LNCAP (cell line): ENCODE data around the gene TMEM107.

Experiments
- CTCF ChIP-seq: fragments of 450-650 bp; IDR thresholded peaks from 2 replicates; pipeline ENCODE4 v1.5.1; 2017; ENCODE audit warnings: mild to moderate bottlenecking

Gene TMEM107

GRCh38 chr17:8161289-8162232, 14.6 kb downstream of the TMEM107 start:
- TF ChIP-seq CTCF: no peak

DNA sequence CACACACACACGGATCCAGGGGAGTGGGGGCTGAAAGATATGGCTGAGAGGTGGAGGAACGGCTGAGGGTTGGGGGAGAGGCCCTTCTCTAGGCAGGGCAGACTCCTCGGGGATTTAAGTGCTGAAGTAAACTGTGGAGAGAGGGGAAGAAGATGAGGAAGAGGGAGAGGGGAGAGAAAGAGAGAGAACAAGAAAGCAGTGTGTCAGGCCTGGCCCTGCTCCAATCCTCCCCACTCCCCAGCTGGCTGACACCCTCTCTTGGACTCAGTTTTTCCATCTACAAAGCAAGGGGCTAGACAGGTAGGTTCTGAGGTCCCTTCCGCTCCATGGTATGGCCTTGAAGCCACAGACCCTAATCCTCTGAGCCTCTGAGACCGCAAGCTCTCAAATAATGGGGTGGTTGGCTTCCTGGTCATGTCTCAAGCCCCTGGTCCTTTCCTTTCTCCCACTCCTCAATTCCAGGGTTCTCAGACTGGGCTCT, 15.4 kb downstream of the TMEM107 start:
- no peak for TF ChIP-seq CTCF

- TF ChIP-seq CTCF: no peak
Observed at GRCh38 chr17:8160224-8160577, 16.0 kb downstream of the TMEM107 start.

DNA sequence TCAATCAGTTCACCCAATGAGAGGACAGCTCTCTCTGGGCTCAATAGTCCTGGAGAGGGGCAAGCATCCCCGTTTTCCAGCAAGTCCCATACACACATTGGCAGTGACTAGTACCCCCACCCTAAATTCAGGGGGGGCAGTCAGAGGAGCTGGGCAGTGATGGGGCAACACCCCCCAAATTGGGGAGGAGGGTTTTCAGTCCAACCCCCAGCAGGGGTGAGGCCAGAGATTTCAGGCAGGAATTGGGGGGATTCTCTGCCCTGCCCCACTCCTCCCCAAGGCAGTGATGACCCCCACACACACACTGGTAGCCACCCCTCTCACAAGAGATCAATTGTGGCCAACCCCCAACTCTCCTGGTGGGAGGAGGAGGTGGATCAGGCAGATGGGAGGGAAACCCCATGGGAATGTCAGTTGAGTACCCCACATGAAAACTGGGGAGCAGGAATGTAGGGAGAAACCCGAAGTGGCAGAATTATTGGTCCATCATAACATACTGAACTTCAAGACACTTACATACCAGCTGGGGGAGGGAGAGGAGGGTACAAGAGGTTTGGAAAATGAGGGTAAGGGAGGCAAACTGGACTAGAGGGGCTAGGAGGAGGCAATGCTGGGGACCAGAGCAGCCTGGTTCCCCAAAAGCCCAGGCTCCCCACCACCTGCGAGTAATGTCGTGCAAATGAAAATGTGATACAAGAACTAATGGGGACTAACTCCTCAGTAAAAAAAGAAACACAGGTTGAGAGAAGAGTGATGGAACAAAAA, 16.5 kb downstream of the TMEM107 start:
- no peak for TF ChIP-seq CTCF

DNA sequence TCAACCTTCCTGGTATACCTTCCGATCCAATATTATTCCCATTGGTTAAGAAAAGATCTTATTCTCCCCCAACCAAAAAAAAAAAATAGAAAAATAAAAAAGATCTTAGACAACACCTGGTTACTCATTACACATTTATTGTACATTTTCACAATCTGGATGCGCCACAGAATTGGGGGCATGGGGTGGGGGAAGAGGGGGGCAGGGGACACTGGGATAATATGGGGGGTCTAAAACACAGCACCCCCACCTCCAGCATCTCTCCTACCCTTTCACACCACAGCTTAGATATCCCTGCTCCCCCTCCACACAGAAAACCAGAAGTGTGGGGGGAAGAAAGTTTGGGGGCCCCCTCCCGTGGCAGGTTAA, 17.2 kb downstream of the TMEM107 start:
- no peak for TF ChIP-seq CTCF

DNA sequence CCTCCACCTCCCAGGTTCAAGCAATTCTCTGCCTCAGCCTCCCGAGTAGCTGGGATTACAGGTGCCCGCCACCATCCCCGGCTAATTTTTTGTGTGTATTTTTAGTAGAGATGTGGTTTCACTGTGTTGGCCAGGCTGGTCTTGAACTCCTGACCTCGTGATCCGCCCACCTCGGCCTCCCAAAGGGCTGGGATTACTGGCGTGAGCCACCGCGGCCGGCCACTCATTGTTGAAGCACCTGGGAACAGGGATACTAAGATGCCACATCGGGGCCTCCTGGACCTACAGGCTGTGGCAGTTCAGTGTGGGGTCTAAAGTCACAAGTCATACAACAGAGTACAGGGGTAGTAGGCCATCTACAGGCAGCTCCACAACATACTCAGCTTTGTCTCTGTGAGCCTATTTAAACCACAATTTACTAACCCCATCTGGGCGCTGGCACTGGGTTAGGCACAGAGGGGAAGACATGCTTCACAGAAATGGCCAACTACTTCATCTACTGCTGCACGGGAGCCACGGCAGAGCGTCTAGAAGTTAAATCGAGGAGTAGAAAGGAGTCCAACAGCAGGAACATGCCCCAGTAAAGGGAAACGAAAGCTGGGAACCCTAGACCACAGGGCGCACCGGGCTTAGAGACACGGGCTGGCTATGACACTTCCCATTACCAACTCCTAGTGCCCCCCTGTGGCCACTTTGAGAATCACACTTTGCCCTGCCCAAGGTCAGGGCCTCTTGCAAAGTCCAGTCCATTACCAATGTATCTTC, 17.7 kb downstream of the TMEM107 start:
- TF ChIP-seq CTCF: peak; percentile 87
